ENCODE data around the gene AMZ1.

GRCh38 chr7:2750004-2750407 lies 62.0 kb downstream of the AMZ1 start:
- no peak for TF ChIP-seq POLR2A (IDR thresholded peaks at IDR 0.05; ENCODE audit: low read depth)
- no peak for TF ChIP-seq CTCF (IDR thresholded peaks at IDR 0.05)
